Lung (tissue), 12 donors: ENCODE measurements around the gene REXO5. TPM values are rescaled to one million over a fixed set of nuclear protein-coding genes. Genes with fewer than 3 reads are reported as not detected.
"Not testable (repeated sequence)": the region's sequence is repeated elsewhere in the genome, so short reads cannot be mapped to it uniquely, and the experiment has no call there.

Experiments used
- ATAC-seq: fragments of 200-7000 bp; cut with Tn5 transposase; one replicate; pipeline ENCODE4 v1.9.1; 2020; ENCODE audit warnings: moderate number of reproducible peaks; ENCODE audit not compliant: insufficient read depth, low FRiP score
- DNase-seq, 3 donors: peaks; one replicate each; pipeline ENCODE4 v3.0.0-alpha.2; 2013 to 2017
- H3K27ac ChIP-seq, 2 donors: one replicate each; pipeline ENCODE4 v1.5.1; 2013; ENCODE audit warnings: mild to moderate bottlenecking in 2 of 2, moderate library complexity in 2 of 2, control low read depth in 1 of 2, inconsistent platforms in 1 of 2, low read depth in 1 of 2, low read length in 1 of 2
- H3K27me3 ChIP-seq, 3 donors: one replicate each; pipeline ENCODE4 v1.5.1; 2013; ENCODE audit warnings: low read length in 2 of 3; ENCODE audit not compliant: control insufficient read depth in 3 of 3, insufficient read depth in 3 of 3
- H3K36me3 ChIP-seq, 4 donors: one replicate each; pipeline ENCODE4 v1.5.1; 2013; ENCODE audit warnings: low read length in 4 of 4, mild to moderate bottlenecking in 1 of 4, moderate library complexity in 1 of 4; ENCODE audit not compliant: control insufficient read depth in 4 of 4, insufficient read depth in 4 of 4
- H3K4me1 ChIP-seq, 5 donors: one replicate each; pipeline ENCODE4 v1.5.1; 2013; ENCODE audit warnings: low read length in 5 of 5, mild to moderate bottlenecking in 2 of 5, moderate library complexity in 1 of 5; ENCODE audit not compliant: control insufficient read depth in 5 of 5, insufficient read depth in 5 of 5
- H3K4me3 ChIP-seq: one replicate; pipeline ENCODE4 v1.5.1; 2013; ENCODE audit warnings: mild to moderate bottlenecking, control low read depth, moderate library complexity
- H3K9ac ChIP-seq, 2 donors: one replicate each; pipeline ENCODE4 v1.5.1; 2013; ENCODE audit warnings: low read length in 2 of 2, control low read depth in 1 of 2; ENCODE audit not compliant: insufficient read depth in 1 of 2
- H3K9me3 ChIP-seq, 4 donors: one replicate each; pipeline ENCODE4 v1.5.1; 2013; ENCODE audit warnings: low read length in 3 of 4, mild to moderate bottlenecking in 1 of 4, moderate library complexity in 1 of 4; ENCODE audit not compliant: control insufficient read depth in 4 of 4, insufficient read depth in 3 of 4
- WGBS, 2 donors: extraction: QIAGEN DNeasy Blood & Tissue Kit; methylation state at CpG; one replicate each; pipeline ENCODE4 v1.1.7; 2013; 5-methylcytosine and 5-hydroxymethylcytosine counted together
- polyA plus RNA-seq, 2 donors: library from polyadenylated mRNA; stranded (reverse); fragments of 200-250 nt; gene quantifications; one replicate each; pipeline ENCODE4 v1.2.1, GENCODE V29; 2013
- total RNA-seq, 2 donors: library from RNA; depleted of rRNA in 1 of 2; stranded (reverse); fragments of >200 nt in 1 of 2; gene quantifications; one replicate each; pipeline ENCODE4 v1.2.1, GENCODE V29; 2014 to 2021
- TF ChIP-seq, protein P1 (sequence below): IDR thresholded peaks from 2 replicates; pipeline ENCODE4 v1.5.1; 2012; ENCODE audit warnings: mild to moderate bottlenecking; ENCODE audit errors: control extremely low read depth, extremely low read depth
- donor health status: control.
- donor health status: control.
- donor health status: Bipolar disorder and iron deficiency.
- donor health status: healthy.
- donor health status: DM: yes; HTN: yes; CAD: no.

Gene REXO5
- total and polyA plus RNA-seq, 4 donors, result 0.73 to 6.3 (median 1.8) TPM

DNA sequence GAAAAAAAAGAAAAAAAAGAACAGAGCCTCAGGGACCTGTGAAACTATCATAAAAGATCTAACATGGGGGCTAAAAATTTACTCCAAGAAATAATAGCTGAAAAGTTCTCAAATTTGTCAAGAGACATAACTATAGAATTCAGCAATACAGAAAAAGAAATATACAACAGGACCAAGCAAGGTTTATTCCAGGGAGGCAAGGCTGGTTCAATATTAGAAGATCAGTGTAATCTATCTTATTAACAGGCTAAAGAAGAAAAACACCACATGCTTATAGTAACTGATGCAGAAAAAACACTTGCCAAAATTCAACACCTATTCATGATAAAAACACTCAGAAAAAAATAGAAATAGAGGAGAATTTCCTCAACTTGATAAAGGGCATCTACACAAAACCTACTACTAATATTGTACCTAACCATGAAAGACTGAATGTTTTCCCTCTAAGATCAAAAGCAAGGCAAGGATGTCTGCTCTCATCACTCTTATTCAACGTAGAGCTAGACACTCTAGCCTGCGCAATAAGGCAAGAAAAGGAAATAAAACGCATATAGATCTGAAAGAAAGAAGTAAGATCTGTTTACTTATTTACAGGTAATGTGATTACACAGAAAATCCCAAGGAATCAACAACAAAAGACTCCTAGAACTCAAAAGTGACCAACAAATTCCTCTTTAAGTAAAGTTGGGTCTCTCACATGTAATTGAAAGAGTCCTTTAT, 43.8 kb upstream of the REXO5 start:
- H3K27me3 ChIP-seq, result no peaks in the 10 kb centered on the region
- H3K9me3 ChIP-seq, result peaks cover 0 to 2% (median 0%) of the 10 kb centered on the region in 4 donors
- WGBS, 2 donors, result 85 to 91% methylated on average over 3 of the region's 3 CpGs
- H3K36me3 ChIP-seq, result no peaks in the 10 kb centered on the region
- H3K9ac ChIP-seq, result no peak overlapping the region
- ATAC-seq, result no peak
- no peak overlapping the region for H3K4me3 ChIP-seq
- H3K27ac ChIP-seq, result no peak overlapping the region
- TF ChIP-seq, protein P1, sequence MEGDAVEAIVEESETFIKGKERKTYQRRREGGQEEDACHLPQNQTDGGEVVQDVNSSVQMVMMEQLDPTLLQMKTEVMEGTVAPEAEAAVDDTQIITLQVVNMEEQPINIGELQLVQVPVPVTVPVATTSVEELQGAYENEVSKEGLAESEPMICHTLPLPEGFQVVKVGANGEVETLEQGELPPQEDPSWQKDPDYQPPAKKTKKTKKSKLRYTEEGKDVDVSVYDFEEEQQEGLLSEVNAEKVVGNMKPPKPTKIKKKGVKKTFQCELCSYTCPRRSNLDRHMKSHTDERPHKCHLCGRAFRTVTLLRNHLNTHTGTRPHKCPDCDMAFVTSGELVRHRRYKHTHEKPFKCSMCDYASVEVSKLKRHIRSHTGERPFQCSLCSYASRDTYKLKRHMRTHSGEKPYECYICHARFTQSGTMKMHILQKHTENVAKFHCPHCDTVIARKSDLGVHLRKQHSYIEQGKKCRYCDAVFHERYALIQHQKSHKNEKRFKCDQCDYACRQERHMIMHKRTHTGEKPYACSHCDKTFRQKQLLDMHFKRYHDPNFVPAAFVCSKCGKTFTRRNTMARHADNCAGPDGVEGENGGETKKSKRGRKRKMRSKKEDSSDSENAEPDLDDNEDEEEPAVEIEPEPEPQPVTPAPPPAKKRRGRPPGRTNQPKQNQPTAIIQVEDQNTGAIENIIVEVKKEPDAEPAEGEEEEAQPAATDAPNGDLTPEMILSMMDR, result no peak
- H3K4me1 ChIP-seq, result peaks cover 0 to 4% (median 0%) of the 10 kb centered on the region in 5 donors
- DNase-seq, result no peak

DNA sequence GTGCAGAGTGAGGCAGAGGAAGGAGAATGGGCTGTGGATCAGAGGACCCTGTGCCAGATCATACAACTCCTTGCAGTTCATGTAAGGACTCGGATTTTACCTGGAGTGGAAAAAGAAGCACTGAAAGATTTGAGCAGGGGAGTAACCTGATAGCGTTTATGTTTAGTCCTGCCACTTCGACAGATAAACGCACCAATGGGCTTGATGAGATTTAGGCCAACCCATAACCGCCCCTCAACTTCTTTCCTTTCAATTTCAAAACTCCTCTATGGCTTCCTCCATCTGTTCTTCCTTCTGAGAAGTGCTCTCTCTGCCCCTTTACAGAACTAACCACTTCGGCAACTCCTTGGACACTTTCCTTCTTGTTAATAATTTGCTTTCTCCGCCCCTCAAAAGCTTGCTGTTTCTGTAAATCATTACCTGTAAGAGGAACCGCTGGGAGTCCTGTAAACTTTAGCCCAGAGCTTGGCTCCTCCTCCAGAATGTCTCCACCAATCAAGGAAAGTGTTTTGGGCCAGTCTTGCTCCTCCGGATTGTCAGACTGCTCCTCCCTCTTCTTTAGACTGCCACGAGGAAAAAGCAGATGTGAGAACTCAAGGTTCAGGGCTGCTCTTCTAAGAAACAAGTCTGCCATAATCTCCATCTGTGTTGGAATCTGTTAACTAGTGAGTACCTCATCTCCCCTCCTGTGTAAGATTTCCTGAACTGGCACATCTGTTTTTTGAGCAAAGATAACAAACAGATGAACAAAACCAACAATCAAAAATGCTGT, 42.7 kb upstream of the REXO5 start, which contains the start of gene ACSM3:
ACSM3 (plus strand) TSS at position 554 of the 772 bp plus-strand sequence. CDS start 6,021 bp downstream, outside the sequence.
- H3K36me3 ChIP-seq, result no peaks in the 10 kb centered on the region
- H3K9ac ChIP-seq, result peak within 1 kb of the TSS in 1 of 2 donors; percentile 42

DNA sequence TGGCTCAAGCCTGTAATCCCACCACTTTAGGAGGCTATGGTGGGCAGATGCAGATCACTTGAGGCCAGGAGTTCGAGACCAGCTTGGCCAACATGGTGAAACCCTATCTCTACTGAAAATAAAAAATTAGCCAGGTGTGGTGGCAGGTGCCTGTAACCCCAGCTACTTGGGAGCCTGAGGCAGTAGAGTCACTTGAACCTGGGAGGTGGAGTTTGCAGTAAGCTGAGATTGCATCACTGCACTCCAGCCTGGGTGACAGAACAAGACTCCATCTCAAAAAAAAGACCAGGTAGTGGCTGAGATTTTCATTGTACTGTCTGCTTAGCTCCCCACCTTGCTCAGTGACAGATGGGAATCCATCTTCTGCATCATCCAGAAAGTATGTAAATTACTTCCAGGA, 41.9 kb upstream of the REXO5 start:
- H3K36me3 ChIP-seq, H3K9ac ChIP-seq, H3K27me3 ChIP-seq, H3K27ac ChIP-seq, DNase-seq, H3K9me3 ChIP-seq, ATAC-seq, H3K4me1 ChIP-seq, H3K4me3 ChIP-seq: not testable (repeated sequence)
- 58 to 100% methylated on average over 1 of the region's 1 CpG for WGBS, 2 donors

More for the DNA sequence above, 42.7 kb upstream of the REXO5 start, which contains the start of gene ACSM3:
- Histone ChIP-seq H3K4me1 (peaks cover 0 to 5% (median 0%) of the 10 kb centered on the region in 5 donors), H3K4me3 (no peak within 1 kb of the TSS), H3K27me3 (no peaks in the 10 kb centered on the region), H3K9me3 (peaks cover 0 to 2% (median 0%) of the 10 kb centered on the region in 4 donors), H3K27ac (peak within 1 kb of the TSS in 1 of 2 donors; percentile 94)
- peak; percentile 98 for ATAC-seq
- WGBS, 2 donors, result 7 to 19% methylated on average over 10 of the region's 10 CpGs
- TF ChIP-seq, protein P1, result no peak
- peak; percentile 81 to 92 (median 89) for DNase-seq

DNA sequence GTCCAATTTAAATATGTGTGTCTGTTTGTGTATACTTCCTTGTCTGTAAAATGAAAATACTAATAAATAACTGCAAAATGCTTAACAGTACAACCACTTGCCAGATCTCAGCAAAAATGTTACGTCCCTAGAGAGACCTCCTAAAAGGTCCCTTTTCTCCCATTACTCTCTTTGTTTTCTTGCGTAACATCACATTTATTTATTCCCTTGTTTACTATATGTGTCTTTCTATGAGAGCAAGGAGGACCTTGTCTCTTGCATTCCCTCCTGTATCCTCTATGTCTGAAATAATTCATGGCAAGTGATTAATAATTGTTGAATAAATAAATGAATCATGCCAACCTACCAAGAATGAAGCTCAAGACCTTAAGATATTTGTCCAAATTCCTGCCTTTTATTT, 40.6 kb upstream of the REXO5 start:
- no peak overlapping the region for H3K27ac ChIP-seq
- peaks cover 0 to 2% (median 0%) of the 10 kb centered on the region in 4 donors for H3K9me3 ChIP-seq
- no peak overlapping the region for H3K9ac ChIP-seq
- H3K4me1 ChIP-seq, result peaks cover 0 to 8% (median 0%) of the 10 kb centered on the region in 5 donors
- DNase-seq (no peak), ATAC-seq (no peak)
- WGBS, 2 donors, result 89 to 93% methylated on average over 2 of the region's 2 CpGs
- H3K36me3 ChIP-seq, result no peaks in the 10 kb centered on the region
- TF ChIP-seq, protein P1, result no peak
- no peak overlapping the region for H3K4me3 ChIP-seq
- H3K27me3 ChIP-seq, result no peaks in the 10 kb centered on the region
